ENCODE measurements around the gene STEAP1.
A peak's percentile ranks its signal among the peaks of the same experiment; 100 is the strongest.
"Not testable (repeated sequence)": the region's sequence is repeated elsewhere in the genome, so short reads cannot be mapped to it uniquely, and the experiment has no call there.

The STEAP1 gene

GRCh38 chr7:90153943-90154771, at the start of gene STEAP1:
STEAP1 (plus strand) TSS chr7:90154469; CDS start chr7:90159789, 5,320 bp downstream.
- peak; percentile 58 for DNase-seq

GRCh38 chr7:90114972-90115371, 39.3 kb upstream of the STEAP1 start:
- DNase-seq, result not testable (repeated sequence)

- DNase-seq, result peak; percentile 6
Observed at GRCh38 chr7:90118551-90119177, 35.6 kb upstream of the STEAP1 start.

- peak; percentile 14 for DNase-seq
Observed at GRCh38 chr7:90119178-90119971, 34.9 kb upstream of the STEAP1 start.

GRCh38 chr7:90120205-90120604, 34.1 kb upstream of the STEAP1 start:
- not testable (repeated sequence) for DNase-seq

GRCh38 chr7:90131746-90132145, 22.5 kb upstream of the STEAP1 start:
- DNase-seq, result not testable (repeated sequence)

- not testable (repeated sequence) for DNase-seq
Observed at GRCh38 chr7:90147079-90147960, 6.9 kb upstream of the STEAP1 start.

- not testable (repeated sequence) for DNase-seq
Observed at GRCh38 chr7:90149428-90149827, 4.8 kb upstream of the STEAP1 start.

- not testable (repeated sequence) for DNase-seq
Observed at GRCh38 chr7:90151884-90152283, 2.4 kb upstream of the STEAP1 start.

- DNase-seq, result peak; percentile 50
Observed at GRCh38 chr7:90152642-90153253, 1.5 kb upstream of the STEAP1 start.

- no peak for DNase-seq
Observed at GRCh38 chr7:90155206-90155605, 937 bp downstream of the STEAP1 start.

GRCh38 chr7:90157331-90157730, 3.1 kb downstream of the STEAP1 start:
- not testable (repeated sequence) for DNase-seq

GRCh38 chr7:90157761-90158350, 3.6 kb downstream of the STEAP1 start:
- DNase-seq, result not testable (repeated sequence)

- DNase-seq, result no peak
Observed at GRCh38 chr7:90163534-90163933, 9.3 kb downstream of the STEAP1 start.

GRCh38 chr7:90165724-90166123, 11.5 kb downstream of the STEAP1 start:
- DNase-seq, result no peak

- no peak for DNase-seq
Observed at GRCh38 chr7:90166153-90166552, 11.9 kb downstream of the STEAP1 start.

- no peak for DNase-seq
Observed at GRCh38 chr7:90167361-90167760, 13.1 kb downstream of the STEAP1 start.

GRCh38 chr7:90169891-90170290, 15.6 kb downstream of the STEAP1 start:
- no peak for DNase-seq

GRCh38 chr7:90172121-90172520, 17.9 kb downstream of the STEAP1 start:
- no peak for DNase-seq

- DNase-seq, result no peak
Observed at GRCh38 chr7:90172624-90173023, 18.4 kb downstream of the STEAP1 start.

- DNase-seq, result peak; percentile 73
Observed at GRCh38 chr7:90173127-90173844, 19.0 kb downstream of the STEAP1 start.
